NB4 (cell line): ENCODE data around the gene TPTE2.
"Not testable (repeated sequence)": the region's sequence is repeated elsewhere in the genome, so short reads cannot be mapped to it uniquely, and the experiment has no call there.

Experiments
- DNase-seq: peaks from one replicate; pipeline ENCODE4 v3.0.0; 2010; ENCODE audit warnings: low read depth
- H3K4me3 ChIP-seq: one replicate; pipeline ENCODE4 v1.5.1; 2011; ENCODE audit warnings: mild to moderate bottlenecking, low read depth, low read length, moderate library complexity
- CTCF ChIP-seq: IDR thresholded peaks from one replicate; pipeline ENCODE4 v1.5.1; 2012; ENCODE audit warnings: low read depth, low read length
- MAX ChIP-seq: IDR thresholded peaks from 2 replicates; pipeline ENCODE4 v1.6.1; 2011; ENCODE audit warnings: low read depth, low read length
- MYC ChIP-seq: IDR thresholded peaks from 2 replicates; pipeline ENCODE4 v1.6.1; 2011; ENCODE audit warnings: low read depth, low read length
- POLR2A ChIP-seq: IDR thresholded peaks from 2 replicates; pipeline ENCODE4 v1.6.1; 2011; ENCODE audit warnings: mild to moderate bottlenecking; ENCODE audit not compliant: insufficient read length; ENCODE audit errors: extremely low read depth

TPTE2 gene

GRCh38 chr13:19561127-19561582 lies at the start of gene TPTE2:
TPTE2 (minus strand) TSS chr13:19561532; CDS start chr13:19503234, 58,298 bp downstream.
- not testable (repeated sequence) for H3K4me3 ChIP-seq, DNase-seq

- TF ChIP-seq POLR2A: no peak
- TF ChIP-seq MYC: no peak
- TF ChIP-seq CTCF: no peak
- no peak for TF ChIP-seq MAX
- H3K4me3 ChIP-seq: no peak overlapping the region
- no peak for DNase-seq
These were observed 46.3 kb upstream of the TPTE2 start for GRCh38 chr13:19607523-19608078.

GRCh38 chr13:19606737-19607136 lies 45.4 kb upstream of the TPTE2 start:
- DNase-seq: no peak
- TF ChIP-seq MYC: no peak
- no peak for TF ChIP-seq POLR2A
- H3K4me3 ChIP-seq: no peak overlapping the region

GRCh38 chr13:19606152-19606551 lies 44.8 kb upstream of the TPTE2 start:
- no peak for TF ChIP-seq MAX
- no peak for TF ChIP-seq POLR2A
- TF ChIP-seq CTCF: no peak
- no peak for TF ChIP-seq MYC
- no peak overlapping the region for H3K4me3 ChIP-seq
- no peak for DNase-seq

GRCh38 chr13:19605161-19605955 lies 44.0 kb upstream of the TPTE2 start:
- DNase-seq: no peak
- no peak overlapping the region for H3K4me3 ChIP-seq
- TF ChIP-seq CTCF: no peak
- TF ChIP-seq MAX: no peak
- TF ChIP-seq MYC: no peak
- TF ChIP-seq POLR2A: no peak

- TF ChIP-seq CTCF (no peak), MYC (no peak), MAX (no peak), POLR2A (no peak)
These were observed 43.0 kb upstream of the TPTE2 start for GRCh38 chr13:19604306-19604705.

More at GRCh38 chr13:19604306-19604705, 43.0 kb upstream of the TPTE2 start:
- no peak for DNase-seq
- no peak overlapping the region for H3K4me3 ChIP-seq
